ENCODE measurements around the gene UBC. TPM values are rescaled to one million over a fixed set of nuclear protein-coding genes. Genes with fewer than 3 reads are reported as not detected.
"Not testable (repeated sequence)": the region's sequence is repeated elsewhere in the genome, so short reads cannot be mapped to it uniquely, and the experiment has no call there.

Gene UBC
- total RNA-seq, 2 experiments from 2014 or later: 1,024 to 1,046 TPM

DNA sequence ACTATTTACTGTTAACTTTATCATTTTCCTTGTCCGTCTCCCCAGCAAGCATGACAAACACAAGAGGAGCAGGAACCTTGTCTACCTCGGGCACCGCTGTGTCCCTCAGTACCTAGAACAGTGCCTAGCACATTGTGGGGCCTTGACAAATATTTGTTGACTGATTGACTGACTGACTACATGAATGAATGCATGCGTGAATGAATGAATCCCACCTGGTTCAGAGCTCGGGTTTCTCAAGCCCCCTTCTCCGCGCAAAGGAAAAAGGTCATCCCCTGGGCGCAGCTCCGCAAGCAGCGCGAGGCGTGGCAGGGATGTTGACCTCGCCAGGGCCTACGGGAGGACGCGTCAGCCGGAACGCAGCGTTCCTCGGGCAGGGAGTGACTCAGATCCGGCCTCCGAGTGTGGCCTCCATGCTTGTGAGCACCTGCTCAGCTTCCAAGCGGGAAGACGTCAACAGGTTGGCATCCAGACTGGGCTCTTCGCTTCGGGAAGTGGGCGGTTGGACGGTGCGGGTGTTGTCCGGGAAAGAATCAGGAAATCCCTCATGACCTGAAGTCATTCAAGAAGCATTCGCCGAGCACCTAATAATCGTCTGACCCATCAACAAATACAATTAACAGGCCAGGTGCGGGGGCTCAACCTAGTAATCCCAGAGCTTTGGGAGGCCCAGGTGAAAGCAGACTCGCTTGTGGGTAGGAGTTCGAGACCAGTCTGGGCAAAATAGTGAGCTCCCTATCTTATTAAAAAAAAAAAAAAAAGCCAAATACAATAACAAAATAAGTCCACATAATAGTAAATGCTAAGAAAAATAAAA is 13.9 kb upstream of the UBC start:
- POLR2A ChIA-PET: interaction anchor here (1.0 to 4.9 kb wide), 4 partner anchors 10 to 66 kb away, joined by 3 to 57 read pairs (median 40); partner anchors contain the start of gene UBC
- Mint-ChIP-seq H3K4me3 (peak overlapping the region; percentile 92), H3K27me3 (peaks cover 2% of the 10 kb centered on the region), H3K9me3 (no peaks in the 10 kb centered on the region), H3K36me3 (peaks cover 5% of the 10 kb centered on the region), H3K4me1 (peaks cover 23% of the 10 kb centered on the region), H3K27ac (peak overlapping the region; percentile 90)
- ATAC-seq (ENCODE audit: low read depth): peak; percentile 56
- peak; percentile 68 for DNase-seq

DNA sequence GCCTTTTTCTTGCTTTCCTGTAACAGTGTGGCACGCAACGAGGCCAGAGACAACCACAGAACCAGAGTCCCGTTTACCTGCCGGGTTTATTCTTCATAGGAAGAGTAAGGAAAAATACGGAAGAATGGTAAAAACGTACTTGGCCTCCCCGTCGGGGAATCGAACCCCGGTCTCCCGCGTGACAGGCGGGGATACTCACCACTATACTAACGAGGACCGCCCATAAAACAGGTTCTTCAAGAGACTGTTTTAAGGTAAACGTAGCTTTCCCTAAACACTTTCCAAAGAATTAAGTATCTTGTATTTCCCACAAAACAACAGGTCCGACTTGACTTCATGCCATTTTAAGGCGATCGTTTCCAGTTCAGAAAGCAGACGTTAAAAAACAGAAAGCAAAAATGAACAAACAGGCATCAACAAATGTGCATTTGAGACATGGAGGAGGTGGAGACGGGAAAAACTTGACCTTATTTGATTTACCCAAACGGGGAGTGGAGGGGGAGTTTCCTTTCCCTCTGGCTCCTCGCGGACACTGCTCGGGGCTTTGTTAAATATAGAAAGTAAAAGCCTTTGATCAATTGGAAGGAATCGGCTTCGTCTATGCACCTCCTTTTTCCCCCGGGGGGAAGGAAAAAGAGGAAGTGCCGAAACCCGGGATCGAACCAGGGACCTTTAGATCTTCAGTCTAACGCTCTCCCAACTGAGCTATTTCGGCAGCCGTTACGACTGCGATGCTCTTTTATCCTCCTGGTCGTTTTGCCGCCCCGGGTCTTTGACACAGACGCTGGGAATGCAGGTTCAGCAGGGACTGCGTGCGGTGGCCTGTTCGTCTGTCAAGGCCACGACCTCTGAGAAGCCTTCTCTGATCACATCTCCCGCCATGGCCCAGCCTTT is 13.0 kb upstream of the UBC start:
- Mint-ChIP-seq H3K4me3 (peak overlapping the region; percentile 92), H3K27me3 (peaks cover 2% of the 10 kb centered on the region), H3K9me3 (no peaks in the 10 kb centered on the region), H3K27ac (peak overlapping the region; percentile 90), H3K36me3 (peaks cover 5% of the 10 kb centered on the region), H3K4me1 (peaks cover 25% of the 10 kb centered on the region)
- ATAC-seq (ENCODE audit: low read depth) (peak; percentile 85), DNase-seq (peak; percentile 95)
- POLR2A ChIA-PET: interaction anchor here (1.0 to 4.9 kb wide), 4 partner anchors 9 to 67 kb away, joined by 3 to 57 read pairs (median 40); partner anchors contain the start of gene UBC

DNA sequence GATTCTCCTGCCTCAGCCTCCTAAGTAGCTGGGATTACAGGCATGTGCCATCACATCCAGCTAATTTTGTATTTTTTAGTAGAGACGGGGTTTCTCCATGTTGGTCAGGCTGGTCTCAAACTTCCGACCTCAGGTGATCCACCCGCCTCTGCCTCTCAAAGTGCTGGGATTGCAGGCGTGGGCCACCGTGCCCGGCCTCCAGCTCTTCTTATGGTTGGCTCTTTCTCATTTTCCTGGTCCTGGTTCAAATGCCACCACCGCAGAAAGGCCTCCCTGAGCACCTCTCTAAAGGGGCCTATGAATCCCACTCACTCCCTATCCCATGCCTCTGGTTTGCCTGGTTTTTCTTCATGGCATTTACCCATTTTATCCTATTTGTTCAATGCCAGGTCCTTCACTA is 11.3 kb upstream of the UBC start:
- not testable (repeated sequence) for H3K36me3 Mint-ChIP-seq; ATAC-seq (ENCODE audit: low read depth); H3K4me3 Mint-ChIP-seq; H3K9me3 Mint-ChIP-seq; H3K27me3 Mint-ChIP-seq; DNase-seq; H3K27ac Mint-ChIP-seq
- peaks cover 40% of the 10 kb centered on the region for H3K4me1 Mint-ChIP-seq
- POLR2A ChIA-PET: interaction anchor here (3.8 to 4.9 kb wide), 2 partner anchors 11 to 13 kb away, joined by 45 to 57 read pairs; partner anchors contain the start of gene UBC

DNA sequence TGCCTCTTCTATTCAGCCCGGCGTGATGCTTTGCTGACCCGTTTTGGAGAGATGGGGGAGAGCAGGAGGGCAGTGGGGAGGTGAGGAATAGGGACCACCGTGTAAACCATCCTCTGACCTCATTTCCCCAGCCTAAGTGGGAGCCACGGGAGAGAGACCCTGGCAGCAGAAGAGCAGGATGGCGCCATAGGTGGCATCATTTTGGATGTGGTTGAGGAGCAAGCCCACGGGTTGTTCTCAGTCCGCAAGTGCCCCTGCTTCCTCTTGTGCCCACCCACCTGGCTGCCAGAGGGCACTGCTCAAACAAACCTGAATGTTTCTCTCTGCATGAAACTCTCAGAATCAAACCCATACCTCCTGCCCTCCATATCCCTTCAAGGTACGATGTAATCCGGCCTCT is 10.7 kb upstream of the UBC start:
- H3K4me1 Mint-ChIP-seq: peaks cover 46% of the 10 kb centered on the region
- peak overlapping the region; percentile 2 for H3K27ac Mint-ChIP-seq
- H3K27me3 Mint-ChIP-seq: peaks cover 2% of the 10 kb centered on the region
- no peak overlapping the region for H3K4me3 Mint-ChIP-seq
- H3K36me3 Mint-ChIP-seq: peaks cover 8% of the 10 kb centered on the region
- ATAC-seq (ENCODE audit: low read depth) (no peak), DNase-seq (no peak)
- POLR2A ChIA-PET: interaction anchor here (3.8 to 4.9 kb wide), 2 partner anchors 10 to 14 kb away, joined by 45 to 57 read pairs; partner anchors contain the start of gene UBC
- no peaks in the 10 kb centered on the region for H3K9me3 Mint-ChIP-seq

DNA sequence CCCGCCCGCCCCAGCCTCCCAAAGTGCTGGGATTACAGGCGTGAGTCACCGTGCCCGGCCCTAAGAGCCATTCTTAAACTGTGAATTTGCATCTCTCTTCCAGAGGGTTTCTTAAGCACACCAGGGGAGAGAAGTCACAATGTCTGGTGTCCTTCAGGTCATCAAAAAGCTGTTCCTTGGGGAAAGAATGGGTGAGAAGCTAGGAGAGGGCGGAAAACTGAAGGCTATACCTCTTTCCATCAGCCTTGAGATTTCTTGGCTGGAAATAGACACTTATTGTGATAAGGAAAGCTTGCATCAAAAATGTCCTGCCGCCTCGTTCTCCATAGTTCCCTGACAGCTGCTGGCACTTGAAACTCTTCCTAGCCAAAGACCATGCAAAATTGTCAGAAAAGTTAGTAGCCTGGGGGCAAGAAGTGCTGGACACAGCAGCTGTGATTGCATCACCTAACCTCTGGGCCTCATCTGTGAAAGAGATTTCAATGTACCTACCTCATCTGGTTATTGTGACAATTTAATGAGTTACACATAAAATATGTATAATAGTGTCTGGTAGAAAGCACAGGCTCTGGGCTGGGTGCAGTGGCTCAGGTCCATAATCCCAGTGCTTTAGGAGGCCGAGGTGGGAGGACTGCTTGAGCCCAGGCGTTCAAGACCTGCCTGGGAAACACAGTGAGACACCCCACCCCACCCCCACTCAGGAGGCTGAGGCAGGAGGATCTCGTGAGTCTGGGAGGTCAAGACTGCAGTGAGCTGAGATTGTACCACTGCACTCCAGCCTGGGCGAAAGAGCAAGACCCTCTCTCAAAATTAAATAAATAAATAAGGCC is 9.7 kb upstream of the UBC start:
- H3K9me3 Mint-ChIP-seq: no peaks in the 10 kb centered on the region
- no peak overlapping the region for H3K4me3 Mint-ChIP-seq
- DNase-seq (no peak), ATAC-seq (ENCODE audit: low read depth) (no peak)
- H3K4me1 Mint-ChIP-seq: peaks cover 52% of the 10 kb centered on the region
- H3K36me3 Mint-ChIP-seq: peaks cover 8% of the 10 kb centered on the region
- POLR2A ChIA-PET: interaction anchor here (0.6 to 4.9 kb wide), 4 partner anchors 10 to 71 kb away, joined by 4 to 57 read pairs (median 14); partner anchors contain the start of gene UBC
- no peak overlapping the region for H3K27ac Mint-ChIP-seq
- peaks cover 2% of the 10 kb centered on the region for H3K27me3 Mint-ChIP-seq

DNA sequence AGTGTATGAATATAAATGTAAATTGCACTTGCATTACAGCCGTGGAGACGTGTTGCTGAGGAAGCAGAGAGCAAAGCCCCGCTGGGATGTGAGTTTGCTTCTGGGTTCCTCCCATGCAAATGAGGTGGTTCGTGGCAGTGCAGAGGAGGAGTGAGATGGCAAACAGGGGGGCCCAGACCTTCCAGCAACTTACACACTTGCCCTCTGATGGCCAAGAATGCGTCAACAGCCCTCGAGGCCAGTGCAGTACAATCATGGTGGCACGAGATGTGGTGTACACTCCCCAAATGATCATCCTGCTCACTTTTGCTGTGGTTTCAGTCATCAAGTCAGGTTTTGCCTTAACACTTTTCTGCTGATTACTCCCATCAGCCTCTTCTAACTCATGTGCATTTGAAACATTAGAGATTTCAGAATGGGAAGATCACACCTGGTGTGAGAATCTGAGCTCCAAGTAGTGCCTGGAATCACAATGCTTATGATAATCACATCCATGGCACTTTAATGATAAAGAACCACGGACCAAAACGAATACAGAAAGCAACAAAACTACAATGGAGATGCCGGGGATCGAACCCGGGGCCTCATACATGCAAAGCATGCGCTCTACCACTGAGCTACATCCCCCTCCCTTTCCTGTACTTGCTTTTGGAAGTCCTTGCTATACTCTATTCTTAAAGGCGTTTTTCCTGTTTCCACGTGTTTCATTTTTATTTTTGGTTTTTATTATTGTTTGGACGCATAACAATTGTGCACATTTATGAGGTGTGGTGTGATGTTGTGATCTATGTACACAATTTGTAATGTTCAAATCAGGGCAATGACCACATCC is 7.0 kb upstream of the UBC start:
- Mint-ChIP-seq H3K4me1 (peaks cover 51% of the 10 kb centered on the region), H3K9me3 (no peaks in the 10 kb centered on the region), H3K27ac (peak overlapping the region; percentile 100), H3K27me3 (no peaks in the 10 kb centered on the region), H3K36me3 (peaks cover 3% of the 10 kb centered on the region), H3K4me3 (peak overlapping the region; percentile 88)
- ATAC-seq (ENCODE audit: low read depth) (peak; percentile 58), DNase-seq (peak; percentile 77)
- POLR2A ChIA-PET: interaction anchor here (0.6 to 10.4 kb wide), 6 partner anchors 8 to 1647 kb away, joined by 3 to 318 read pairs (median 6); partner anchors contain the start of gene UBC

DNA sequence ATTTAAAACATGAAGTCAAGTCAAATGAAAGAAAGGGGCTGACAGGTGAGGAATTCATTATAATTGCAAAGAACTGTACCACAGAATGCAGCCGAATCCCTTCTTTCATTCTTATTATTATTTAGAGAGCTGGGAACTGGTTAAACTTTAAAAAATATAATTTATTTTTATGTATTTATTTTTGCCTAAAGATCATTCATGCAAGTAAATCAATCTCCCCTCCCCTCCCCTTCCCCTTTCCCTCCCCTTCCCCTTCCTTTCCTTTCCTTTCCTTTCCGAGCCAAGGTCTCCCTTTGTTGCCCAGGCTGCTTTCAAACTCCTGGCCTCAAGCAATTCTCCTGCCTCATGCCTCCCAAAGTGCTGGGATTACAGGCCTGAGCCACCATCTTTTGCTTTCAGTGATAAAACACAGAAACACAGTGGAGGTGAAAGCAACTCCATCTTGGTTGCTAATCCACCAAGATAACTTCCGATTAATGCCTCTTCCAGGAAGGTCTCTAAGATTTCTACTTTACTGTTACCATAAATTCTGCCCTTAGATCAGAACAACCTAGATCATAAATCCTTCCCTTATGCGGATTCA is 6.0 kb upstream of the UBC start:
- Mint-ChIP-seq H3K4me3 (peak overlapping the region; percentile 88), H3K36me3 (peaks cover 3% of the 10 kb centered on the region), H3K27me3 (no peaks in the 10 kb centered on the region), H3K9me3 (no peaks in the 10 kb centered on the region), H3K27ac (peak overlapping the region; percentile 100), H3K4me1 (peaks cover 58% of the 10 kb centered on the region)
- DNase-seq: no peak
- ATAC-seq (ENCODE audit: low read depth): no peak
- POLR2A ChIA-PET: interaction anchor here (0.6 to 10.4 kb wide), 3 partner anchors 8 to 1646 kb away, joined by 3 to 318 read pairs (median 34); no protein-coding TSS in a partner anchor

DNA sequence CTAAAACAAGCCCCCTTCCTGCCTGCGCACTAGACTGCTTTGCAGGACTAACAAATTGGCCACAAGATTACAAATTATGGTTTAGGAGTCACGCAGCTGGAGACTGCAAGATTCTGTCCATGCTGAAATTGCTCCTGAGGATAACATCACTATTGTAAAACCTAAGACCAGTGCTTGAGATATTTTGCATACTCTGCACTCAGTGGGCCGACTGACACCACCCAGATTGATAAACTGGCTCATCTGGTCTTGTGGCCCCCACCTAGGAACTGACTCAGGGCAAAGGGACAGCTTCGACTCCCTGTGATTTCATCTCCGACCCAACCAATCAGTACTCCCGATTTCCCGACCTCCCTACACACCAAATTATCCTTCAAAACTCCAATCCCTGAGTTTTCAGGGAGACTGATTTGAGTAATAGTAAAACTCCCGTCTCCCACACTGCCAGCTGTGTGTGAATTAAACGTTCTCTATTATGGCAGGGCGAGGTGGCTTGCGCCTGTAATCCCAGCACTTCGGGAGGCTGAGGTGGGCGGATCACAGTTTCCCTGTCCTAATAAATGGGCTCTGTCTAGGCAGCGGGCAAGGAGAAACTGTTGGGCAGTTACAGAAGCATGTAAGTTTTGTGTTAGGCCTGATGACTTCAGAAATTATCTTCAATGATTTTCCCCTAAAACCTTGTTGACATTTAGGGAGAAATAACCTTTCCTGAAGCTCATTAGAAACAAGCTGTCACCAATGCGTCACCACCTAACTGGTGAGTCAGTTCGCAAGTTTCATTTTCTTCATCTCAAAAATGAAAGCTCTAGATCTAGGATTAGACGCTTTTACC is 5.3 kb upstream of the UBC start:
- peaks cover 62% of the 10 kb centered on the region for H3K4me1 Mint-ChIP-seq
- POLR2A ChIA-PET: interaction anchor here (1.0 to 10.4 kb wide), 4 partner anchors 8 to 18 kb away, joined by 3 to 318 read pairs (median 20); no protein-coding TSS in a partner anchor
- peak overlapping the region; percentile 88 for H3K4me3 Mint-ChIP-seq
- peak overlapping the region; percentile 100 for H3K27ac Mint-ChIP-seq
- no peaks in the 10 kb centered on the region for H3K27me3 Mint-ChIP-seq
- H3K36me3 Mint-ChIP-seq: peaks cover 3% of the 10 kb centered on the region
- ATAC-seq (ENCODE audit: low read depth) (no peak), DNase-seq (no peak)
- no peaks in the 10 kb centered on the region for H3K9me3 Mint-ChIP-seq

DNA sequence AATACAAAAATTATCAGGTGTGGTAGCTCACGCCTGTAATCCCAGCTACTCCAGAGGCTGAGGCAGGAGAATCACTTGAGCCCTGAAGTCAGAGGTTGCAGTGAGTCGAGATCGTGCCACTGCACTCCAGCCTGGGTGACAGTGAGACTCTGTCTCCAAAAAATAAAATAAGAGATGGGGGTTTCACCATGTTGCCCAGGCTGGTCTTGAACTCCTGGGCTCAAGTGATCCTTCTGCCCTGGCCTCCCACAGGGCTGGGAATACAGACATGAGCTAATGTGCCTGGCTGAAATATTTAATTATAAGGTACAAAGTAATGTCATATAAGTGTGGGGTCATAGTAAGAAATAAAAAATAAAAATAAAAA is 4.2 kb upstream of the UBC start:
- not testable (repeated sequence) for DNase-seq; H3K9me3 Mint-ChIP-seq; H3K27me3 Mint-ChIP-seq; ATAC-seq (ENCODE audit: low read depth)
- POLR2A ChIA-PET: interaction anchor here (1.0 to 10.4 kb wide), 4 partner anchors 8 to 19 kb away, joined by 3 to 318 read pairs (median 20); no protein-coding TSS in a partner anchor
- Mint-ChIP-seq H3K4me3 (peak overlapping the region; percentile 100), H3K27ac (peak overlapping the region; percentile 100), H3K36me3 (peaks cover 12% of the 10 kb centered on the region), H3K4me1 (peaks cover 67% of the 10 kb centered on the region)

DNA sequence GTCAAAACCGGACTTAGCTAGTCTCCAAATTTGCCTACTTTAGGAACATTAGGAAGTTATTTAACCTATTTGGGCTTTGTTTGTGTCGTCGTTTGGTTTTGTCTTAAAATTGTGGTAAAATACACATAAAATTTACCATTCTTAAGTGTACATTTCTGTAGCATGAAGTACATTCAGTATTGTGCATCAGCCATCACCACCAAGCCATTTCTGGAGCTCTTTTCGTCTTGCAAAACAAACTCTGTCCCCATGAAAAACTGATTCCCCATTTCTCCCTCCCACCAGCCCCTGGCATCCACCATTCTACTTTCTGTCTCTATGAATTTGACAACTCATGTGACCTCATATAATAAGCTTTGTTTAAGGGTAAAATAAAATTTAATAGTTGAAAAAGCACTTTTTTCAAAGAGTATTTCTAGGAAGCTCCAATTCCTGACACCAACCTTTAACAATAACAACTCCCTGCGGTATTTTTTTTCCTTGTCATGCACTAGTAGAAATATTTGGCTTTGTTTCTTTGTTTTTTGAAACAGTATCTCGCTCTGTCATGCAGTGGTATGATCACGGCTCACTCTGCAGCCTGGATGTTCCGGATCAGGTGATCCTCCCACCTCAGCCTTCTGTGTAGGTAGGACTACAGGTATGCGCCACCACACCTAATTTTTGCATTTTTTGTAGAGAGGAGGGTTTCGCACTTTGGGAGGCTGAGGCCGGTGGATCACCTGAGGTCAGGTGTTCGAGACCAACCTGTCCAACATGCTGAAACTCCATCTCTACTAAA is 3.6 kb upstream of the UBC start:
- Mint-ChIP-seq H3K9me3 (no peaks in the 10 kb centered on the region), H3K36me3 (peaks cover 17% of the 10 kb centered on the region), H3K27me3 (no peaks in the 10 kb centered on the region), H3K4me1 (peaks cover 70% of the 10 kb centered on the region), H3K4me3 (peak overlapping the region; percentile 100), H3K27ac (peak overlapping the region; percentile 100)
- ATAC-seq (ENCODE audit: low read depth) (no peak), DNase-seq (no peak)
- POLR2A ChIA-PET: interaction anchor here (1.0 to 10.4 kb wide), 6 partner anchors 8 to 76 kb away, joined by 3 to 318 read pairs (median 6); partner anchors contain the start of gene BRI3BP

All from activated naive CD8-positive, alpha-beta T cell treated with anti-CD3 and anti-CD28 coated beads, Interleukin-2, amount 10 ng/mL, durations not matched to agents 7 days and 5 days (primary cell).